ENCODE measurements around the gene GRPR.

Gene GRPR

GRCh38 chrX:16123222-16123786 lies at the start of gene GRPR:
TSS of gene GRPR (plus strand) at chrX:16123565. CDS start at chrX:16123954, 389 bp downstream.
- peak; percentile 72 for DNase-seq (ENCODE audit: low read depth)

- no peak for DNase-seq (ENCODE audit: low read depth)
These were observed 48.3 kb upstream of the GRPR start for GRCh38 chrX:16075087-16075486.

GRCh38 chrX:16076834-16077233 lies 46.5 kb upstream of the GRPR start:
- DNase-seq (ENCODE audit: low read depth): no peak

GRCh38 chrX:16077811-16078210 lies 45.6 kb upstream of the GRPR start:
- DNase-seq (ENCODE audit: low read depth): no peak

- DNase-seq (ENCODE audit: low read depth): no peak
These were observed 42.0 kb upstream of the GRPR start for GRCh38 chrX:16081357-16081756.

GRCh38 chrX:16082470-16083085 lies 40.8 kb upstream of the GRPR start:
- no peak for DNase-seq (ENCODE audit: low read depth)

GRCh38 chrX:16087076-16087475 lies 36.3 kb upstream of the GRPR start:
- DNase-seq (ENCODE audit: low read depth): no peak

GRCh38 chrX:16089086-16089485 lies 34.3 kb upstream of the GRPR start:
- DNase-seq (ENCODE audit: low read depth): no peak

GRCh38 chrX:16096141-16096540 lies 27.2 kb upstream of the GRPR start:
- no peak for DNase-seq (ENCODE audit: low read depth)

GRCh38 chrX:16100673-16101072 lies 22.7 kb upstream of the GRPR start:
- no peak for DNase-seq (ENCODE audit: low read depth)

- DNase-seq (ENCODE audit: low read depth): no peak
These were observed 21.8 kb upstream of the GRPR start for GRCh38 chrX:16101581-16101980.

- DNase-seq (ENCODE audit: low read depth): no peak
These were observed 19.7 kb upstream of the GRPR start for GRCh38 chrX:16103625-16104024.

- no peak for DNase-seq (ENCODE audit: low read depth)
These were observed 10.9 kb upstream of the GRPR start for GRCh38 chrX:16112428-16112827.

- peak; percentile 2 for DNase-seq (ENCODE audit: low read depth)
These were observed 9.3 kb upstream of the GRPR start for GRCh38 chrX:16113978-16114565.

GRCh38 chrX:16114611-16115010 lies 8.8 kb upstream of the GRPR start:
- DNase-seq (ENCODE audit: low read depth): peak; percentile 86

GRCh38 chrX:16119353-16120220 lies 3.8 kb upstream of the GRPR start:
- DNase-seq (ENCODE audit: low read depth): no peak

GRCh38 chrX:16120431-16120830 lies 2.9 kb upstream of the GRPR start:
- no peak for DNase-seq (ENCODE audit: low read depth)

- DNase-seq (ENCODE audit: low read depth): no peak
These were observed 836 bp downstream of the GRPR start for GRCh38 chrX:16124201-16124600.

GRCh38 chrX:16125520-16126149 lies 2.3 kb downstream of the GRPR start:
- DNase-seq (ENCODE audit: low read depth): no peak

GRCh38 chrX:16130707-16131106 lies 7.3 kb downstream of the GRPR start:
- no peak for DNase-seq (ENCODE audit: low read depth)

- DNase-seq (ENCODE audit: low read depth): no peak
These were observed 11.6 kb downstream of the GRPR start for GRCh38 chrX:16134936-16135335.

GRCh38 chrX:16136080-16136479 lies 12.7 kb downstream of the GRPR start:
- no peak for DNase-seq (ENCODE audit: low read depth)
